Suppressor macrophage treated with lipopolysaccharide for 4 hours (primary cell): ENCODE measurements around the gene MBP.

ENCODE experiments used
- DNase-seq: peaks from one replicate; pipeline ENCODE4 v3.0.0-alpha.2; 2020

The MBP gene

DNA sequence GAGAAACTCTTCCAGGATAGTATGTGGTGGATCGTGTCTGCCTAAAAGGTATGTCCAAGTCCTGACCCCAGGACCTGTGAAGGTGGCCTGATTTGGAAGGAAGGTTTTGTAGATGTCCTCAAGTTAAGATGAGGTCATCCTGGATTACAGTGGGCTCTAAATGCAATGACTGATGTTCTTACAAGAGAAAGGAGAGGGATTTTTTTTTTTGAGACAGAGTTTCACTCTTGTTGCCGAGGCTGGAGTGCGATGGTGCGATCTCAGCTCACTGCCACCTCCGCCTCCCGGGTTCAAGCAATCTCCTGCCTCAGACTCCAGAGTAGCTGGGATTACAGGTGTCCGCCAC lies 19.9 kb downstream of the MBP start:
- peak; percentile 52 for DNase-seq

DNA sequence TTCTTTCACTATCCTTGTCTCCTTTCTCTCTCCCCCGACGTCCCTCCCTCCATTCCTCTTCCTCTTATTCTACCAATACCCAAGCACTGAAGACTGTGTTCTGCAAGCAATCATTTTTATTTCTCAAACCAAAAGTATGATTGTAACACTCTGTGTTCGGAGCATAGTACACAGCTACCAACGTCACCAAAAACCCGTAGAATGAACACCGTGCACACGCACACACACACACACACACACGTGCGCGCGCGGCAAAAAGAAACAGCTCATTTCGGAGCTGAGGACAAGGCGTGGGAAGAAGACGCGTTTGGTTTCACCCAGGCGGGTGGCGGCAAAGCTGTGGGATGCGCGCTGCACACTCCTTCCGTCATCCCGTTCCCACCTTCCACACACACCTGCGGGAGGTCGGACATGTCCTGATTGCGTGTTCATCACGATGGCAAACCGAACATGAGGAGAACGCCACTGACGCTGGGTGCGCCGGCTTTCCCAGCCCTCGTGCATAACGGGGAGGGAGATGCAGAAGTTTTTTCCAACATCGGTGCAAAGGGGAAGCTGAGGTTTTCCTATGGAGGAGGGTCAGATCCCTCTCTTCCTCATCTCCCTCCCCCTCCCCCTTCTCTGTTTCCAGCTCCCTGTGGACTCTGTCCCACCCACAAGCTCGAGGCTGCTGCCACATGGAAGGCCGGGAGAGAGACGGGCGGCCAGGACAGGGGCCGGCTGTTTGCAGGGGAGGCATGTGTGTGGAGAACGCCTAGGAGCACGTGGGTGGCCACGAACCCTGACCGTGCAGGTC lies 20.4 kb downstream of the MBP start:
- peak; percentile 77 for DNase-seq

DNA sequence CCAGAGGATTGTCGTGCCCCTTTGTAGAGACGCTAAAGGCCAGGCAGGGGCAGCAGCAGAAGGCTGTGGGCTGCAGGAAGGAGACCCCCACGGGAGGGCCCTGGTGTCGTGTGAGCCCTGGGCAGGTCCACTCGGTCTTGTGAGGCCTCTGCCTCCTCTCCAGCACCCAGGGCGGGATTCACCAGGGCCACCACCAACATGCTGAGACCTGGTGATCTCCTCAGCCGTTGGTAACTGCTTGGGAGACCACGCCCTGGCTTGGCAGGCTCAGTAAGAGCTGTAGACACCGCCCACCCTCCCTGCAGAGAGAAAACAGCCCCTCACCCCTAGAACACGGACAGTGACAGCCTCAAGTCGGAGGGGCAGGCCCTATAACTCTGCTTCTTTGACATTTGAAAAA lies 21.1 kb downstream of the MBP start:
- peak; percentile 63 for DNase-seq

DNA sequence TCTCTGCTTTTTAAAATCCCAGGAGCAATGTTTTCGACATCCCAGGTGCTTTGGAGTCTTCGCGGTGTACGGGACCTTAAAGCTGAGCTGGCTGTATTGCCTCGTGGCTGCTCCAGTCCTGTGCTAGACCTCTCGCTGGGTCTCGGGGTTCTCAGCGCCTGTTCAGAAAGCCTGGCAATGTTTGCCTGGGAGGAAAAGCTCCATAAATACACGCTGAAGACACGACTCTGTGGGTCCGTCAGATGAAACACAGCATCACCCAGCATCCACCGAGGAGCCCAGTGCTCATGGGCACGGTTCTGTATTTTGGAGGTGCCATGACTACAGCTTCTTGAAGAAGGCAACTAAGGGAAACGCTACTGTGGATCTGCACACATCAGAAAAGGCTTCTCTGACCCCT lies 21.6 kb downstream of the MBP start:
- DNase-seq, result no peak

DNA sequence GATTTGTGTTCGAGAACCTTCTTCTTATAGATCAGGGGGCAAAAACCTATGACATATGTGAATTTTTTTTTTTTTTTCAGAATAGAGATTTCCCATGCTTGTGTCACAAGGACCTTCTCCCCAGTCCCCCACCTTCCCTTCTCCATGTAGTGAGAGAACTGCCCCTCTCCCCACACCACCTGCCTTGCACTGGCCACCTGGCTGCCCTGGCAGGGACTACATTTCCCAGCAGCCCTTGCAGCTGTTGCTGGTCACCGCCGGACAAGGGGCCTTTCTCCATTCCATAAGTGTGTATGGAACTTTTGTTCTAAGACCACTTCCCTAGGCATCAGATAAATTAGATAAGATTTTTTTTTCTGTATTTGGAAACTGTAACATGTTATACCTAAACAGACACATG lies 22.2 kb downstream of the MBP start:
- no peak for DNase-seq

DNA sequence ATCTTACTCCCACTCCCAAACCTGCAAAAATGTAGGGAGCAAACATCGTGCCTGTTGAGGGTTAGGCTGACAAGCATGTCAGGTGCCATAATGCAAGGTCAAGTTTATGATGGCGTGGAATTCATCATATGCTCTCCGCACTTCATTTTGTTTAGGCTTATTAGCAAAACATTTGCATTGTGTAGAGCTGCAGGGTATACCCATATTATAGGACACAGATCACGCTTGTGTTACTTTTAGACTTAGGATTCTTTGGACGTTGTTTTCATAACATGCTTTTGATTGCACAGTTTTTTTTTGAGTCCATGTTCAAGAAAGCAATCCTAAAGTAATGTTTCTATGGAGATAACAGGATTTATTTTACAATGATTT lies 22.9 kb downstream of the MBP start:
- DNase-seq, result no peak

DNA sequence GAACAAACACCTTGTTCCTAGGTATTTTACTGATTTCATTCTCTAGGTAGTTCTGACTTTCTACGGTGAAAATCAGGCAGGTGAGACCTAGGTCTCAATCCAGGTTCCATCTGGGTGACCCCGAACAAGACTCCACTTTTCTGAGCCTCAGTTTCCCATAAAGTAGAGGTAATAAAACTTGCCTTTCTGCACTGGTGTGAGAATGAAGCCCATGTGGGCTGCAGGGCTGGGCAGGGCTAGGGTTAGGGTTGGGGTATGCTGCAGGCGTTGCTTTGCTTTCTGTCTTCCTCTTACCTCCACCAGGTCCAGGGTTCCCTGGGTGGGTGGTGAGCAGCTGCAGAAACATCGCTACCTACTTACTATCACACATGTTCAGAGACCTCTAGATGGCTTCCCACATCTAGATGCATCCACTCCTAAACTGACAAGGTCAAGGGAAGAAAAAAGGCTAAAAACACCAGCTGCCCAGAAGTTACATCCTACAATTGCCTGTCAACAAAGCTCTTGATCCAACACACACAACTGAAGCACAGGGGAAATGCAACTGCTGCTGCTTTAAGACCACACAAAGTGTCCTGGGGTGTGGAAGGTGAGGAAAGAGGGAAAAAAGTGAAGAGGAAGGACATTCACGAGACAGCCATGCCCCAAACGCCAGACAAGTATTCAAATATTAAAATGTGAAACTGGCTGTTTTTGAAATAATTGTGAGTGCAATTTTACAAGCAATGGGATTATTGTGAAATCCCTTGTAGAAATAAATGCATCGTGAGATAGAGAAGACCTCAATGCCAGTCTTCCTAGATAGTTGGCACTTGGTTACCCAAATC lies 23.5 kb downstream of the MBP start:
- no peak for DNase-seq

DNA sequence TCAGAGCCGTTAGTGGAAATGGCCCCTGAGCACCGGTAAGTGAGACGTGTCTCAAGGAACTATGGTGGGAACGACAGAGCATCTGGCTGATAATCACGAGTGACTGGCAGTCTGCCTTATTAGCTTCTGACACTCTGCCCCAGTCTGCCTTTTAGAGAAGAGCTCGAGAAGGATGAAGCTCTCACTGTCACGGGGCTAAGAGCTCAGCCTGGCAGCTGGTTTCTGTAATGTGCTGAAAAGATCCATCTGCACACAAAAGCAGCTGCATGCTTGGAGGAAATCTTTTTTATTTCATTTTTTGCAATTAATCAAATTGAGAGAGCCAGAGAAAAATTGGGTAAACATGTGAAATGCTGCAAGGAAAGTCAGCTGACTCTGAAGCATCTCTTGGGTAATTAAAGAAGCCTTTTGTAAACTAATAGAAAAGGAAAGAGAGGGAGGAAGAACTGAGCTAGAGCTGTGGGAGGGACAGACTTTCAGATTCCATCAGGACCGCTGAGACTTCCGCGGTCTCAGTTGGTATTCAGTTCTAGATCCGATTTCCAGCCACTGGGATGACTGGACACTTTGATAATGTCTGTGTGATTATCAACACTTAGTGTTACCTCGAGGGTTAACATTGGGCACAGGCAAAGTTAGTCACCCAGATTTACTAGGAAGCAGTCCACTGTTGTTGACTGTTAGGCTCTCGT lies 24.4 kb downstream of the MBP start:
- peak; percentile 92 for DNase-seq

DNA sequence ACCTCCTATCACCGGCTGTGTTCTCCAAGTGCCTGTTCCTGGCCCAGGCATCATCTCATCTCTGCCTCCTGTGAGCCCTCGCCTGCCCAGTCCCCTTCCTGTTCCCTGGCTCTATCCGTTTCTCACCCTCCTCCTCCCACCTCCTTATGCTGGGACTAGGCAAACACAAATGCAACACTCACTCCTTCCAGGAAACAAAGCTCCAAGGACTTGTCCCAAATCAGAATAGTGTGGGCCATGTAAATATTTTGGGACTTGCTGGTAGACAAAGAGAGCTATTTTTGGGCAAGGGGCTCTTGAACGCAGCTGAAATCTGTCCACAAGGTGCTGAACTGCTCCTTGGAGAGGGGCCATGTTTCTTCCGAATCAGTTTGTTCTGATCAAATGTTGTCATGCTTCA lies 25.3 kb downstream of the MBP start:
- DNase-seq, result no peak

DNA sequence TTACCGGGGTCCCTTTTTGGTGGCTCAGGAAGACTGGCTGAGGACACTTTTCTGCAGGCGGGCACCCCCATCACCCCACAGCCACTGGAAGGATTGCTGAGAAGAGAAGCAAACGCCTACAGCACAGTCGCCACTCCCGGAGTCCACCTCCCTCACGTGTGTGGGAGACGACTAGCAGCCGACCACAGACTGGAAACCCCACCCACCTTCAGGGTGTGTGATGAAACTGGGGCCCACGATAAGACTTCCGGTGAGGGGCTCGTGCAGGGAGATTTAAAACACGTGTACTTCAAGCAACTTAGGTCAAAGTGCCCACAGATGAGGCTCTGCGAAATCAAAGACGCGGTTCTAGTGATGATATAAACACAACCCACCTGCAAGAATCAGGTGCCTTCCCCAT lies 26.3 kb downstream of the MBP start:
- no peak for DNase-seq

DNA sequence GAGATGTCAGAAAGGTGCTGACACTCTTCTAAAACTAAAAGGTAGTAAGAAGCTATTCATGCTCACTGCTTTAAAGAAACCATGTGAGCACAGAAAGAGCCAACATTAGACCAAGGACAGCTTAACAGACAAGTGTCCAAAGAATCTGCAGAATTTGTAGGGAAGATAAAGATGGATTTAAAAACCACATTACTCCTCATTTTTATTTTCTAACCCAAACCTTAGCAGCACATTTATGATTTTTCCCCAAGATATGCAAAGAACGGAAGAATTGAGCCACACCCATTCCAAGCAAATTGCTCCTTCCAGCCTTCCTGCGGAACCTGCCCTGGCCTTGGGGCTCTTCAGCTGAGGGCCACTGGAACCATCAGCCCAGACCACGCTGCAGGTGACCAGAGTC lies 26.9 kb downstream of the MBP start:
- DNase-seq, result no peak

DNA sequence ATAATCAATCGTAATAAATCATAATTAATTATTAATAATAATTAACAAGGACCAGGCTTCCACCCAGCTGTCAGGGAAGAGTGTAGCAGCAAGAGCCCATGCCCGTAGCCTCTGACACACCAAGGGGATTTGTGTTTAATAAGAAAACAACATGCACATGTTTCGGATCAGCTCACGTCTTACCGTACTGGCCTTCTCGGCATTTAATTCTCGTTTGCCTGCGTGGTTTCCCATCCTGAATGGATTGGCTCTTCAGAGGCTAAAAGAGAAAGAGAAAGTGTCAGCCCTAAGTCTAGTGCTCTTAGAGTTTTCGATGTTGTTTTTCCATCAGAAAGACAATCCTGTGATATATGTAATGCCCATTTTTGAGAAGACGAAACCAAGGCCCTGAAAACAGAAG lies 27.6 kb downstream of the MBP start:
- DNase-seq, result peak; percentile 47

DNA sequence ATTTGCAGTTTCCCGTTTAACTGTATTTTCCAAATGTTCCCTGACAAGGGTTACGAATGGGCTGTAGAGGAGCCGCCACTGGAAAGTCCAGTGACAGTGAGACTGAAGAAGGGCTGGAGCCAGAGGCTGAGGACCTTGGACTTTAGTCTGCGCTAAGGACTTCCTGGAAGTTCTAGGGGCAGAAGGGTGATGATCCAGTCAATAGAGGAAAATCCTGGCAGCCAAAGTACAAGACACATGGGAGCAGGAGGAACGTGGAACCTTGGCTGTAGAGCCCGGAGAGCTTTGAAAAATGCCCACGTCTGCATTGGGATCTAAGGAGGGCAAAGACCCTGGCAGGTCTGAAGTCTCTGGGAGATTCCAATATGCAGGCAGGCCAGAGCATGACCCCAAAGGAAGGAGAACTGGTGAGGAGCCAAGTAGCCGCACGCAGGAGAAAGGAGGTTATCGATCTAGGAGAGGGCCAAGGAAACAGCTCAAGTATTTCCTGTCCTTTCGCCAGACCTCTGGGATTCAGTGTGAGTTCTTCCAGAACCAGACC lies 28.5 kb downstream of the MBP start:
- DNase-seq, result no peak

DNA sequence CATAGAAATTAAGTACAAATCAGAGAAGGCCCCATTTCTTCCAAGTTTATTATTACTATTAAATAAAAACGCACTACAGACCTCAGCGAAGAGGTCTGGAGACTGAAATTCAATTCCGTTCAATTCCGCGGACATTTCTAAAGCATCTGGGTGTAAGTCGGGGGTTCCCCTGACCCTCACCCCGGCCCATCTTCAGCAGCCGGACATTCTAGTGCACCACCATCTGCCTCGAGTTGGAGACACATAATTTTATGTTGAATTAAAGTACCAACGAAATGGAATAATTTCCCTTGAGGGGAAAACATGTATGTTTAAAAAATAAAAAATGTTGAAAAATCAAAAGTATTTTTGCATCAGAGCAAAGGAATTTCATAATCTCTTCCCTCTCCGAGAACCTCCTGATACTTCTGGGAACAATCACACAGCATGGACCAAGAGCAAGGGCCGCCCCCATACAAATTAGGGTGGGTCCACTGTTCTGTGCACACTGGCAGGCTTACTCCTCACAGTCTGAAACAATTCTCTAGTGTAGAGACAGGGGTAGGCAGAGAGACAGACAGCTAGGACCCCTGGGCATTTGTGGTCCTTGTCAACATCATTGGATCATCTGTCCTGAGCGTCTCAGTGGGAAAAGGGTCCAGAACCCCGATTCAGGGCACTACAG lies 29.3 kb downstream of the MBP start:
- no peak for DNase-seq

DNA sequence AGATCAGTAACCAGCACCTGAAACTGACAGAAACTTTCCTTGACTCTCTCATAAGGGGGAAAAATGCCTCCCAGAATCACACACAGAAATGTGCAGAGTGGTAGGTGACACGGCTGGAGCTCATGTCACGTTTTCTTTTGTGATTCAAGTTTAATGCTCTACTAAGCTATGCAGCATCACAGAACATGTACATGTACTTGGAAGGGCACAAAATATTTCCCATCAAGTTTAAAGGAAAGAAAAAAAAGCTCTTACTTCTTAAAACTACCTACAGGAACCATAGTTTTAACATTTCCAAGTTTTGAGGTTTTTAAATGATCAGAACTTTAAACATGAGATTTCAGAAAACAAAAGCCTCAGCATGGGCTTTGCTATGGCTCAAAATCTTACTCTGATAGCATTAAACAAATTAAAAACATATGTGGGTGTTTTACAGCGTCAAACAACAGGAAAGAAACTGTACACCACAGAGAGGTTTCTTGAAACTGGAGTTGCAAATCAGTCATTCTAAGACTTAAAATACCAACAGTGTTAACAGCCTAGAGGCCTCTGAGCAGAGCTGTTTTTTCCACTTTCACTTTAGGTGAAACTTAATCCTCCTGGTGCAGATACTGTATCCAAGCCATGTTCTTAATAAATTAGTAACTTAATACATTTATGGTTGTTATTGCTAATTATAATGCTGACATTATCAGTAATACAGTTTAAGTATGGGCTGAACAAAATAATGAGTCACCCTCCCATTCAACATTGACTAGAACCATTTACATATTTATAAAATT lies 30.1 kb downstream of the MBP start:
- peak; percentile 73 for DNase-seq

DNA sequence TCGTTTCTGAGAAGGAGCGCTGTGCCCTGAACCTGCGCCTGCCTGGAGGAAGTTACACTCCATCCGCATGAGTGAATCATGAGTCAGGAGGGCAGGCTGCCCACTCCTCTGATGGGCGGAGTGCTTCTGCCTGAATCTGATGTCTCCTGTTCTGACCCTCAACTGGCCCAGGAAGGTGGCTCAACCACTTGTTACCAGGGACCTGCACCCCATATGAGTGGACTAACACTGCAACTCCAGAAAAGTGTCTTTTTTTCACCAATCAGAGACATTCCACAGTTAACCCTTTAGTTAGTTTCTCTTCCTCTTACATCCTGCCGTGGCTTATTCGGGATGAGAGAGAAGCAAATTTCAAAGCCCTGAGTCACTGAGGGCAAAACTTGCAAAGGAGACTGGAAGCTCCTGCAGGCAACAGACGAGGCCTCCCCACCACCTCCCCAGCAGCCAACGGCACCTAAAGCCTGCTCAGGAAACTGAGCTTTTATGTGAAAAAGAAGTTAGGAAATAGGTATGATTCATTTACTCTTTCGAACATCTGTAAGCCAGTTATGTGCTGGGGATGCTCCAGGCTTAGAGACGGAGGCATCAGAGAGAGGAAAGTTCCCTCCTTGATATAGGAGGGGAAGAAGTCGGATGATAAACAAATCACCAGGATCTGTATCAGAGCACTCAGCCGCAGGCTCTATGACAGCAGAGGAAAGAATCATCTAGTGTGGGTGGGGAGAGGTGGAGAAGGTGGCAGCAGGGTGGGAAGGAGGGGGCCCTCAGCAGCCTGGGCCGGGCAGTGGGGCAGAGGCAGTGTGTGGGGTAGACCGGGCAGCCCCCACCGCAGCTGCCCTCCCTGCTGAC lies 30.9 kb downstream of the MBP start:
- DNase-seq, result peak; percentile 87

DNA sequence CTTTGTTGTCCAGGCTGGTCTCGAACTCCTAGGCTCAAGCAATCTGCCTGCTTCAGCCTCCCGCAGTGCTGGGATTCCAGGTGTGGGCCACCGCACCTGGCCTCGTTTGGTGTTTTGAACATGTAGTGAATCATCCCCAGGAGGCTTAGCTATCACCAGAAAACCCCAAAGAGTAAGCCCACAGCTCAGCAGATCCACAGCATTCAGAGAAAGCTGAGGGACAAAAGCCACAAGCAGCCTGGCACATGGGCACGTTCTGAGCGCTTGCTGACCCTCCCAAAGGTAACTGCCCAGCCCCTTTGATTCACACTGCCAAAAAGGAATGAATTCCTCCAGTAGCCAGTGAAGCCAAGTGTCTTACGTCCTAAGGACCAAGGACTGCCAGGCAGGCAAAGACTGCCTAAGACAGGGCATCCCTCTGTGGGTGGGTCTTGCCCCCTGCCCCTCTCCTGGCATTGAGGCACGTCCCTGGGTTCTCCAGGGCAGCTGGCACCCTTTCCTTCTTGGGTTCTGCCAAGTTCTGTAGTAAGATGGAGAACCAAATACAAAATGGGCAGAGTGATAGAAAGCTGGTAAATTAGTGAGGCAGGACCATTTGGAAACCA lies 31.7 kb downstream of the MBP start:
- no peak for DNase-seq

DNA sequence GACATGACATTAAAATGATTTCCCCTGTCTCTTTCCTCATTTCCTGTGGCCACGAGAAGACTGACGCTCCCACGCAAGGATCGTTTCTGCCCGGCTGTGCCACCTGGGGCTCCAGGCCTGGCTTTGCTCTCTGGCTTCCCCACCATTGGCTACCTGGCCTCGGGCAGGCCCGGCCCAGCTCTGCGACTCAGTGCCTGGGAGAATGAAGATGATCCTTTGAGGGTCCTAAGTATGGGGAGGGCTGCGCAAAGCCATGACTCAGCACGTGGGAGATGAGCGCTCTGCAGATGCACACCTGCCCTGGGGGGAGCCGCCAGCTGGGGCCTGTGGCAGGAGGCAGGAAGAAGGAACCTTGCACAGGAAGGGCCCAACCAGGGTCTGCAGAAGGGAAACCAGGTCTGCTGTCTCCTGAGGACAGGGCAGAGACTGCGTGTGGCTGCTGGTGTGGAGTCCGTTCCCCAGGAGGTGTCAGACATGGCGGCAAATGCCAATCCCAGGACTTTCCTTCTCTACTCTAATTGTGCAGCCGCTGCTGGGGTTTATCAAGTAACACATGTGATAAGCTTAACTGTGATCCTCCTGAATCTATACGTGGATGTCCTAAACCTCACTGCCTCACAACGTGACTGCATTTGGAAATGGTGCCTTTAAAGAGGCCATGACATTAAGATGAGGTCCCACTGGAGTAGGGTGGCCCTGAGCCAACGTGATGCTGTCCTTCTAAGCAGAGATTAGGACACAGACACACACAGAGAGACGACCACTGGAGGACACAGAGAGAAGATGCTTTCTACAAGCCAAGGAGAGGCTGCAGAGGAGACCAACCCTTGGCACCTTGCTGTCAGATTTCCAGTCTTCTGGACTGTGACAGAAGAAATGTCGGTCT lies 32.9 kb downstream of the MBP start:
- DNase-seq, result no peak

DNA sequence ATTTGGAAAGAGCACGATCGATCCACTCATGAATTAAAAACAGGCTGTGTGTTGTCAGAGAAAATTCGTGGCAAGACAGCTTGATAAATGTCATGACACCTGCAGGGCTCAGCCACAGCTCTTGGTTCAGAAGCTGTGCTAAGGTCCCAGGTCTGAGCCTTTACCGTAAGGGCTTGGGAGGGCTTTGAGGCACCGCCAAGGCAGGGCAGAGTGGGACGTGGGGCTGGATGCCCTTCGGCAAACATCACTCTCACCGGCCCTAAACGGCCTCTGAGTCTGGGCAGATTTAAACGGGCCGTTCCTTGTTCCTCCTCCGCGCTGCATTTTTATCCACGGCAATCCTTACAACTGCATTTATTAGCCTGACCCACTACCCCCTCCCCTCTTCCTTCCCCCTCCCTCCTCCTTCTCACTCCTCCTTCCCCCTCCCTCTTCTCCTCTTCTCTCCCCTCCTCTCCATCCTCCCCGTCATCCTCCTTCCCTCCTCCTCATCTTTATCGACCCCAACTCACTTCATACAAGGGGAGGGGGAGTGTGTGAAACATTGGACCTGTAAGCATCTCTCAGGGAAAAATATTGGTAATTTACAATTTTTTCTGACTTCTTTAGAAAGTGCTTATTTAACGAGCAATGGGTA lies 33.9 kb downstream of the MBP start:
- no peak for DNase-seq
